Activated T-cell treated with anti-CD3 and anti-CD28 coated beads, Interleukin-2, amount 50 U/mL, for 24 hours (primary cell): ENCODE results near the gene FAM117B.

ENCODE experiments used
- DNase-seq: peaks from one replicate; pipeline ENCODE4 v3.0.0-alpha.2; 2020
- H3K27ac Mint-ChIP-seq: 2 replicates; pipeline ENCODE4 v1.8.0; 2020; ENCODE audit warnings: mild to moderate bottlenecking, mixed read lengths
- H3K27me3 Mint-ChIP-seq: 2 replicates; pipeline ENCODE4 v1.8.0; 2020; ENCODE audit warnings: mixed read lengths
- H3K36me3 Mint-ChIP-seq: 2 replicates; pipeline ENCODE4 v1.8.0; 2020; ENCODE audit warnings: low read depth, mixed read lengths
- H3K4me1 Mint-ChIP-seq: 2 replicates; pipeline ENCODE4 v1.8.0; 2020; ENCODE audit warnings: low read depth, mixed read lengths
- H3K4me3 Mint-ChIP-seq: 2 replicates; pipeline ENCODE4 v1.8.0; 2020; ENCODE audit warnings: mild to moderate bottlenecking, moderate library complexity, mixed read lengths
- H3K9me3 Mint-ChIP-seq: 2 replicates; pipeline ENCODE4 v1.8.0; 2020; ENCODE audit warnings: mixed read lengths

The FAM117B gene

GRCh38 chr2:202814226-202814625 lies 179.5 kb downstream of the FAM117B start:
- DNase-seq, result no peak
- peaks cover 31% of the 10 kb centered on the region for H3K36me3 Mint-ChIP-seq
- H3K4me3 Mint-ChIP-seq, result no peak overlapping the region
- H3K9me3 Mint-ChIP-seq, result peaks cover 14% of the 10 kb centered on the region
- H3K4me1 Mint-ChIP-seq, result no peaks in the 10 kb centered on the region
- H3K27ac Mint-ChIP-seq, result no peak overlapping the region
- no peaks in the 10 kb centered on the region for H3K27me3 Mint-ChIP-seq

GRCh38 chr2:202815548-202816360 lies 181.0 kb downstream of the FAM117B start:
- Mint-ChIP-seq H3K9me3 (peaks cover 11% of the 10 kb centered on the region), H3K36me3 (peaks cover 20% of the 10 kb centered on the region), H3K27me3 (no peaks in the 10 kb centered on the region), H3K4me1 (no peaks in the 10 kb centered on the region), H3K27ac (no peak overlapping the region), H3K4me3 (no peak overlapping the region)
- DNase-seq, result no peak

- no peak overlapping the region for H3K4me3 Mint-ChIP-seq
These were observed 183.0 kb downstream of the FAM117B start for GRCh38 chr2:202817771-202818170.

DNA sequence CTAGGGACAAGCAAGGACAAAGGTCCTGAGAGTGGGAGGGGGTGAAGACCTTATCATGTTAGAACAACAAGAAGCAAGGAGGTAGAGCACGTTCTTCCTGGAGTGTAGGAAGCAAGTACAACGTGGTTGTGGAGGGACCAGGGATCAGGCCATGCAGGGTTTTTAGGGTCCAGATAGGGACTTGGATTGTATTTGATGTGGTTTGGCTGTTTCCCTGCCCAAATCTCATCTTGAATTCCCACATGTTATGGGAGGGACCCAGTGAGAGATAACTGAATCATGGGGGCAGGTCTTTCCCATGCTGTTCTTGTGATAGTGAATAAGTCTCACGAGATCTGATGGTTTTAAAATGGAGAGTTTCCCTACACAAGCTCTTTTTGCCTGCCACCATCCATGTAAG lies 183.6 kb downstream of the FAM117B start:
- DNase-seq, result no peak
- Mint-ChIP-seq H3K9me3 (peaks cover 8% of the 10 kb centered on the region), H3K4me1 (no peaks in the 10 kb centered on the region), H3K27ac (no peak overlapping the region), H3K4me3 (no peak overlapping the region), H3K27me3 (no peaks in the 10 kb centered on the region), H3K36me3 (peaks cover 9% of the 10 kb centered on the region)

More at GRCh38 chr2:202817771-202818170, 183.0 kb downstream of the FAM117B start:
- no peak for DNase-seq
- H3K27me3 Mint-ChIP-seq, result no peaks in the 10 kb centered on the region
- no peak overlapping the region for H3K27ac Mint-ChIP-seq
- H3K9me3 Mint-ChIP-seq, result peaks cover 8% of the 10 kb centered on the region
- H3K4me1 Mint-ChIP-seq, result no peaks in the 10 kb centered on the region
- H3K36me3 Mint-ChIP-seq, result peaks cover 9% of the 10 kb centered on the region
